Epithelial cell of esophagus (primary cell): ENCODE data around the gene VSIG10L2.

ENCODE experiments used
- DNase-seq: peaks from one replicate; pipeline ENCODE4 v3.0.0; 2010; ENCODE audit warnings: low read depth
- H3K4me3 ChIP-seq: 2 replicates; pipeline ENCODE4 v1.5.1; 2011; ENCODE audit warnings: mild to moderate bottlenecking, low read length, control low read depth
- TF ChIP-seq, protein P1 (sequence below): IDR thresholded peaks from 2 replicates; pipeline ENCODE4 v1.5.1; 2011; ENCODE audit warnings: low read depth, mild to moderate bottlenecking, low read length, control low read depth, inconsistent platforms; ENCODE audit not compliant: insufficient read depth; ENCODE audit errors: missing control alignments

The VSIG10L2 gene

GRCh38 chr11:125992893-125993292, 47.0 kb downstream of the VSIG10L2 start:
- TF ChIP-seq, protein P1, sequence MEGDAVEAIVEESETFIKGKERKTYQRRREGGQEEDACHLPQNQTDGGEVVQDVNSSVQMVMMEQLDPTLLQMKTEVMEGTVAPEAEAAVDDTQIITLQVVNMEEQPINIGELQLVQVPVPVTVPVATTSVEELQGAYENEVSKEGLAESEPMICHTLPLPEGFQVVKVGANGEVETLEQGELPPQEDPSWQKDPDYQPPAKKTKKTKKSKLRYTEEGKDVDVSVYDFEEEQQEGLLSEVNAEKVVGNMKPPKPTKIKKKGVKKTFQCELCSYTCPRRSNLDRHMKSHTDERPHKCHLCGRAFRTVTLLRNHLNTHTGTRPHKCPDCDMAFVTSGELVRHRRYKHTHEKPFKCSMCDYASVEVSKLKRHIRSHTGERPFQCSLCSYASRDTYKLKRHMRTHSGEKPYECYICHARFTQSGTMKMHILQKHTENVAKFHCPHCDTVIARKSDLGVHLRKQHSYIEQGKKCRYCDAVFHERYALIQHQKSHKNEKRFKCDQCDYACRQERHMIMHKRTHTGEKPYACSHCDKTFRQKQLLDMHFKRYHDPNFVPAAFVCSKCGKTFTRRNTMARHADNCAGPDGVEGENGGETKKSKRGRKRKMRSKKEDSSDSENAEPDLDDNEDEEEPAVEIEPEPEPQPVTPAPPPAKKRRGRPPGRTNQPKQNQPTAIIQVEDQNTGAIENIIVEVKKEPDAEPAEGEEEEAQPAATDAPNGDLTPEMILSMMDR: no peak
- H3K4me3 ChIP-seq: no peak overlapping the region
- DNase-seq: no peak

DNA sequence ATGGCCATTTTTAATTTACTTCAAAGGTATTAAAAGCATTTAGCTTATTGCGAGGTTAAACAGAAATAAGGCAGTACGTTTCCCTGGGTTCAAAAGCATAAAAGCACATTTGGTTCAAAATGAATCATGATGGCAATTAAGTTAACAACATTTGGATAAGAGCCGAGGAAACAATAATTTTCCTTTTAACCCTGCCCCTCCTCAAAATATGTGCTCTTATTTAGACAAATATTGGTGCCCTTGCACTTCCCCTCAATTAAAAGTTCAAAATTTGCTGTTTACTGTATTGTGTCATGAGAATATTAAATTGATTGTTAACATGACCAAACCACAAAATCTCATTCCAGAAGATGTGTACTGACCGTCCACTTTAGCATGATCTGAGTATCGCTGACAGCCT, 48.7 kb downstream of the VSIG10L2 start:
- H3K4me3 ChIP-seq: no peak overlapping the region
- no peak for DNase-seq
- TF ChIP-seq, protein P1: no peak

- TF ChIP-seq, protein P1: no peak
- DNase-seq: no peak
- H3K4me3 ChIP-seq: no peak overlapping the region
Observed at GRCh38 chr11:125995313-125995712, 49.5 kb downstream of the VSIG10L2 start.

- no peak overlapping the region for H3K4me3 ChIP-seq
- TF ChIP-seq, protein P1: no peak
- no peak for DNase-seq
Observed at GRCh38 chr11:125998267-125998666, 52.4 kb downstream of the VSIG10L2 start.

DNA sequence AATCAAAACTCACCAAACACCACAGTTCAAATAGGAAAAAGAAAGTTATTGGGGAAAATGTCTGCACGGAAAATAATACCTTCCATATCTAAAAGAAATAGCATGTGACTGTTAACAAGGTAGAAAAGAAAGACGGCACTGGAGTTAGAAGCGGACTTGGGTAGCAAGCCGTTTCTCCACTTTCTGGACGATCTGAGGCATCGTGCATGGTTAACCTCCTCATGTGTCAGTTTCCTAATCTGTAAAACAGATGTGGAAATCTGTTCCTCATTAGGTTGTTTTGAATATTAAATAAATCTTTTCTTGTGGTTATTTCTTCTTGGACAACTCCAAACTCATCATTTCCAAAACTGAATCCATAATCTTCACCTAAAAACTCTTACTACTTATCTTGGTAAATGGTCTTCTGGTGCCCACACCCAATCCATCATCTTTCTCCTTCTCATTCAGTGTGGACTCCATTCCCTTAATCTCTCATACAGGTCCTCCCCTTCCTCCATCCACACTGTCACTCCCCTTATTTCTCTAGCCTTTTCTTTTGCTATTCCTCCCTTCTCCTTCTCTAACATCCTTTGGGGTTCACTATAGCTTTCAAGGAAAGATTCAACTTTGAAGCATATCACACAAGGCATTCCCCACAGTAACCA, 53.5 kb downstream of the VSIG10L2 start:
- no peak for DNase-seq
- TF ChIP-seq, protein P1: no peak
- H3K4me3 ChIP-seq: no peak overlapping the region

GRCh38 chr11:126002181-126002580, 56.3 kb downstream of the VSIG10L2 start:
- no peak for DNase-seq
- TF ChIP-seq, protein P1: no peak

More at GRCh38 chr11:126002181-126002580, 56.3 kb downstream of the VSIG10L2 start:
- no peak overlapping the region for H3K4me3 ChIP-seq
